K562 (cell line): ENCODE results near the gene PCDHGA5. TPM values are rescaled to one million over a fixed set of nuclear protein-coding genes. Genes with fewer than 3 reads are reported as not detected.

Experiments
- ETV1 ChIP-seq: fragments of 450-650 bp; conservative IDR thresholded peaks from 2 replicates; pipeline ENCODE4 v1.6.1; 2016; ENCODE audit warnings: missing genetic modification characterization, control low read depth, low read depth, missing compliant biosample characterization
- FOXA3 ChIP-seq, 2 experiments: fragments of 450-650 bp in 1 of 2; sonication (generic) in 1 of 2; formaldehyde crosslinking; IDR thresholded peaks in 1 of 2; conservative IDR thresholded peaks in 1 of 2; 2 replicates each; pipeline versions ENCODE4 v1.4.0 to v1.8.0; 2020 to 2022; ENCODE audit warnings: mild to moderate bottlenecking in 2 of 2, missing genetic modification reagents in 1 of 2
- NEUROD1 ChIP-seq: fragments of 150-350 bp; IDR thresholded peaks from 2 replicates; pipeline ENCODE4 v1.6.1; 2014; ENCODE audit warnings: borderline replicate concordance, low read length, low read depth; ENCODE audit not compliant: partially characterized antibody
- PHB ChIP-seq: fragments of 250-450 bp; sonication (Bioruptor Pico); IDR thresholded peaks from 2 replicates; pipeline ENCODE4 v1.5.0; 2021
- POLR2G ChIP-seq: fragments of 200-400 bp; formaldehyde crosslinking; IDR thresholded peaks from 2 replicates; pipeline ENCODE4 v1.6.1; 2017; ENCODE audit warnings: low read depth, mild to moderate bottlenecking, antibody characterized with exemption, low read length, moderate library complexity
- RAD21 ChIP-seq, 2 experiments: fragments of 250-450 bp in 1 of 2; fragments of 450-650 bp in 1 of 2; sonication (Bioruptor Pico) in 1 of 2; formaldehyde crosslinking in 1 of 2; IDR thresholded peaks in 1 of 2; conservative IDR thresholded peaks in 1 of 2; 2 replicates each; pipeline versions ENCODE4 v1.4.0 to v1.8.0; 2020 to 2022; ENCODE audit warnings: mild to moderate bottlenecking in 2 of 2, moderate library complexity in 1 of 2
- RHOXF2B ChIP-seq: fragments of 250-450 bp; sonication (Bioruptor Pico); conservative IDR thresholded peaks from 2 replicates; pipeline ENCODE4 v1.5.1; 2021
- SMC3 ChIP-seq: conservative IDR thresholded peaks from 2 replicates; pipeline ENCODE4 v1.6.1; 2011; ENCODE audit warnings: low read depth, low read length, improper control_type of control experiment; ENCODE audit not compliant: insufficient read depth
- TFAM ChIP-seq: fragments of 250-450 bp; sonication (Bioruptor Pico); conservative IDR thresholded peaks from 2 replicates; pipeline ENCODE4 v1.5.0; 2021; ENCODE audit warnings: mild to moderate bottlenecking, moderate library complexity
- TRIM24 ChIP-seq, 2 experiments: fragments of 450-650 bp; IDR thresholded peaks; 2 replicates each; pipeline ENCODE4 v1.6.1; 2016
- ZNF197 ChIP-seq: fragments of 200-800 bp; sonication (Bioruptor generic); IDR thresholded peaks from 2 replicates; pipeline ENCODE4 v1.6.1; 2016; ENCODE audit warnings: low read depth, missing genetic modification characterization, missing compliant biosample characterization
- ZNF316 ChIP-seq: fragments of 450-650 bp; IDR thresholded peaks from 2 replicates; pipeline ENCODE4 v1.6.1; 2016
- polyA plus RNA-seq, 8 experiments: library from polyadenylated mRNA; depleted of rRNA in 4 of 8; stranded (reverse) in 5 of 8; unstranded in 3 of 8; fragments of >200 nt; fragmentation: Nextera tagmentation in 2 of 8; fragmentation: Illumina TruSeq in 1 of 8; extraction: Ambion mirVana in 2 of 8; extraction: Trizol in 1 of 8; gene quantifications; 2 replicates each; pipeline versions ENCODE4 v1.2.1 to v1.2.3, GENCODE V29; 2011 to 2014; ENCODE audit warnings: inconsistent platforms in 1 of 8, missing spikeins in 1 of 8
- total RNA-seq, 7 experiments: library from RNA; depleted of rRNA in 6 of 7; stranded (reverse); fragments of >200 nt in 6 of 7; fragmentation: Illumina TruSeq in 2 of 7; extraction: Trizol in 2 of 7; gene quantifications; 2 replicates each; pipeline versions ENCODE4 v1.2.1 to v1.2.3, GENCODE V29; 2011 to 2021; ENCODE audit warnings: low replicate concordance in 1 of 7
- TF ChIP-seq, protein P1 (sequence below): sonication (generic); formaldehyde crosslinking; IDR thresholded peaks from 2 replicates; pipeline ENCODE4 v1.8.1; 2023; ENCODE audit warnings: missing genetic modification reagents, mild to moderate bottlenecking, borderline replicate concordance
- TF ChIP-seq, protein P2 (sequence below): fragments of 250-450 bp; sonication (Bioruptor Pico); IDR thresholded peaks from 2 replicates; pipeline ENCODE4 v1.4.0; 2020; ENCODE audit warnings: mild to moderate bottlenecking, moderate library complexity, borderline replicate concordance
- TF ChIP-seq, protein P3 (sequence below): fragments of 250-450 bp; sonication (Bioruptor Pico); IDR thresholded peaks from 2 replicates; pipeline ENCODE4 v1.4.0; 2020

The PCDHGA5 gene
- total and polyA plus RNA-seq, 9 of the 15 experiments (the other 6 are each of a cell fraction or from before 2014, with no cell fraction given): 0.01 to 0.18 (median 0.12) TPM; not detected in 1

DNA sequence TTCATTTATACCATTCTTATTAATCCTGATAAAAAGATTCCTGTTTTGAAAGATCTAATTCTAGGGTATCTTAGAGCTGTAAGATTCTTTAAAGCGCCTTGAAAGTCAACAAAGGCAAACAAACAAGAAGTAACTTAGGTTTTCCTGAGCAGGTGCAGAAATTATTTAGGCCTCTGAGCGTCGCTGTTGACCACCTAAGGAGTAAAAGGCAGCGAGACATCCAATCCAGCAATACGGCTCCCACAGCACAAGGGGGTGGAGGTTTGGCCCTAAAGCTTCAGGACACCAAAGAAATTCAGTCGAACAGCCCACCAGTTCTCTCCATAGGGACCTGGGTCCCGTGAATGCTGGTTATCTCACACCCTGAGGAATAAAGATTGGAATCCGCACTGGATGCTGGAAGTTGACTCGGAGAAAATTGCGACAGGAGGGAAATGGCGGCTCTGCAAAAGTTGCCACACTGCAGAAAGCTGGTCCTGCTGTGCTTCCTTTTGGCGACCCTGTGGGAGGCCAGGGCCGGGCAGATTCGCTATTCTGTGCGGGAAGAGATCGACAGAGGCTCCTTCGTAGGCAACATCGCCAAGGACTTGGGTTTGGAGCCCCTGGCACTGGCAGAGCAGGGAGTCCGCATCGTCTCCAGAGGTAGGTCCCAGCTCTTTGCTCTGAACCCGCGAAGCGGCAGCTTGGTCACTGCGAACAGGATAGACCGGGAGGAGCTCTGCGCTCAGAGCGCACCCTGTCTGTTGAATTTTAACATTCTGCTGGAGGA is 25.2 kb upstream of the PCDHGA5 start, which contains the start of gene PCDHGA2 (continued):
- TF ChIP-seq, protein P1, sequence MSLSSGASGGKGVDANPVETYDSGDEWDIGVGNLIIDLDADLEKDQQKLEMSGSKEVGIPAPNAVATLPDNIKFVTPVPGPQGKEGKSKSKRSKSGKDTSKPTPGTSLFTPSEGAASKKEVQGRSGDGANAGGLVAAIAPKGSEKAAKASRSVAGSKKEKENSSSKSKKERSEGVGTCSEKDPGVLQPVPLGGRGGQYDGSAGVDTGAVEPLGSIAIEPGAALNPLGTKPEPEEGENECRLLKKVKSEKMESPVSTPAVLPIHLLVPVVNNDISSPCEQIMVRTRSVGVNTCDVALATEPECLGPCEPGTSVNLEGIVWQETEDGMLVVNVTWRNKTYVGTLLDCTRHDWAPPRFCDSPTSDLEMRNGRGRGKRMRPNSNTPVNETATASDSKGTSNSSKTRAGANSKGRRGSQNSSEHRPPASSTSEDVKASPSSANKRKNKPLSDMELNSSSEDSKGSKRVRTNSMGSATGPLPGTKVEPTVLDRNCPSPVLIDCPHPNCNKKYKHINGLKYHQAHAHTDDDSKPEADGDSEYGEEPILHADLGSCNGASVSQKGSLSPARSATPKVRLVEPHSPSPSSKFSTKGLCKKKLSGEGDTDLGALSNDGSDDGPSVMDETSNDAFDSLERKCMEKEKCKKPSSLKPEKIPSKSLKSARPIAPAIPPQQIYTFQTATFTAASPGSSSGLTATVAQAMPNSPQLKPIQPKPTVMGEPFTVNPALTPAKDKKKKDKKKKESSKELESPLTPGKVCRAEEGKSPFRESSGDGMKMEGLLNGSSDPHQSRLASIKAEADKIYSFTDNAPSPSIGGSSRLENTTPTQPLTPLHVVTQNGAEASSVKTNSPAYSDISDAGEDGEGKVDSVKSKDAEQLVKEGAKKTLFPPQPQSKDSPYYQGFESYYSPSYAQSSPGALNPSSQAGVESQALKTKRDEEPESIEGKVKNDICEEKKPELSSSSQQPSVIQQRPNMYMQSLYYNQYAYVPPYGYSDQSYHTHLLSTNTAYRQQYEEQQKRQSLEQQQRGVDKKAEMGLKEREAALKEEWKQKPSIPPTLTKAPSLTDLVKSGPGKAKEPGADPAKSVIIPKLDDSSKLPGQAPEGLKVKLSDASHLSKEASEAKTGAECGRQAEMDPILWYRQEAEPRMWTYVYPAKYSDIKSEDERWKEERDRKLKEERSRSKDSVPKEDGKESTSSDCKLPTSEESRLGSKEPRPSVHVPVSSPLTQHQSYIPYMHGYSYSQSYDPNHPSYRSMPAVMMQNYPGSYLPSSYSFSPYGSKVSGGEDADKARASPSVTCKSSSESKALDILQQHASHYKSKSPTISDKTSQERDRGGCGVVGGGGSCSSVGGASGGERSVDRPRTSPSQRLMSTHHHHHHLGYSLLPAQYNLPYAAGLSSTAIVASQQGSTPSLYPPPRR (CRISPR knock-in tag): no peak
- TF ChIP-seq FOXA3 (CRISPR knock-in tag; conservative IDR thresholded peaks at IDR 0.05 in 1 of 2, IDR thresholded peaks at IDR 0.05 in 1 of 2) (no peak), POLR2G (no peak), ZNF316 (no peak), PHB (no peak), ZNF197 (no peak), SMC3 (0 out of 2 replicates have a peak, but pooled peaks have one; percentile 7), NEUROD1 (no peak), TRIM24 (IDR thresholded peaks at IDR 0.05) (no peak), RAD21 (CRISPR knock-in tag; conservative IDR thresholded peaks at IDR 0.05 in 1 of 2, IDR thresholded peaks at IDR 0.05 in 1 of 2) (peak; percentile 35 to 50; a peak in 3 of 4 replicates), TFAM (CRISPR knock-in tag) (no peak), RHOXF2B (CRISPR knock-in tag) (no peak), ETV1 (tag) (no peak)
- TF ChIP-seq, protein P2, sequence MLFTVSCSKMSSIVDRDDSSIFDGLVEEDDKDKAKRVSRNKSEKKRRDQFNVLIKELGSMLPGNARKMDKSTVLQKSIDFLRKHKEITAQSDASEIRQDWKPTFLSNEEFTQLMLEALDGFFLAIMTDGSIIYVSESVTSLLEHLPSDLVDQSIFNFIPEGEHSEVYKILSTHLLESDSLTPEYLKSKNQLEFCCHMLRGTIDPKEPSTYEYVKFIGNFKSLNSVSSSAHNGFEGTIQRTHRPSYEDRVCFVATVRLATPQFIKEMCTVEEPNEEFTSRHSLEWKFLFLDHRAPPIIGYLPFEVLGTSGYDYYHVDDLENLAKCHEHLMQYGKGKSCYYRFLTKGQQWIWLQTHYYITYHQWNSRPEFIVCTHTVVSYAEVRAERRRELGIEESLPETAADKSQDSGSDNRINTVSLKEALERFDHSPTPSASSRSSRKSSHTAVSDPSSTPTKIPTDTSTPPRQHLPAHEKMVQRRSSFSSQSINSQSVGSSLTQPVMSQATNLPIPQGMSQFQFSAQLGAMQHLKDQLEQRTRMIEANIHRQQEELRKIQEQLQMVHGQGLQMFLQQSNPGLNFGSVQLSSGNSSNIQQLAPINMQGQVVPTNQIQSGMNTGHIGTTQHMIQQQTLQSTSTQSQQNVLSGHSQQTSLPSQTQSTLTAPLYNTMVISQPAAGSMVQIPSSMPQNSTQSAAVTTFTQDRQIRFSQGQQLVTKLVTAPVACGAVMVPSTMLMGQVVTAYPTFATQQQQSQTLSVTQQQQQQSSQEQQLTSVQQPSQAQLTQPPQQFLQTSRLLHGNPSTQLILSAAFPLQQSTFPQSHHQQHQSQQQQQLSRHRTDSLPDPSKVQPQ (CRISPR knock-in tag): no peak
- TF ChIP-seq, protein P3, sequence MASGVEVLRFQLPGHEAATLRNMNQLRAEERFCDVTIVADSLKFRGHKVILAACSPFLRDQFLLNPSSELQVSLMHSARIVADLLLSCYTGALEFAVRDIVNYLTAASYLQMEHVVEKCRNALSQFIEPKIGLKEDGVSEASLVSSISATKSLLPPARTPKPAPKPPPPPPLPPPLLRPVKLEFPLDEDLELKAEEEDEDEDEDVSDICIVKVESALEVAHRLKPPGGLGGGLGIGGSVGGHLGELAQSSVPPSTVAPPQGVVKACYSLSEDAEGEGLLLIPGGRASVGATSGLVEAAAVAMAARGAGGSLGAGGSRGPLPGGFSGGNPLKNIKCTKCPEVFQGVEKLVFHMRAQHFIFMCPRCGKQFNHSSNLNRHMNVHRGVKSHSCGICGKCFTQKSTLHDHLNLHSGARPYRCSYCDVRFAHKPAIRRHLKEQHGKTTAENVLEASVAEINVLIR (CRISPR knock-in tag): no peak
